Measurements from ENCODE around the gene UBE2R2. TPM values are rescaled to one million over a fixed set of nuclear protein-coding genes. Genes with fewer than 3 reads are reported as not detected.

Gene UBE2R2
- total RNA-seq, 2 experiments from 2014 or later = 22.7 to 24.5 TPM

DNA sequence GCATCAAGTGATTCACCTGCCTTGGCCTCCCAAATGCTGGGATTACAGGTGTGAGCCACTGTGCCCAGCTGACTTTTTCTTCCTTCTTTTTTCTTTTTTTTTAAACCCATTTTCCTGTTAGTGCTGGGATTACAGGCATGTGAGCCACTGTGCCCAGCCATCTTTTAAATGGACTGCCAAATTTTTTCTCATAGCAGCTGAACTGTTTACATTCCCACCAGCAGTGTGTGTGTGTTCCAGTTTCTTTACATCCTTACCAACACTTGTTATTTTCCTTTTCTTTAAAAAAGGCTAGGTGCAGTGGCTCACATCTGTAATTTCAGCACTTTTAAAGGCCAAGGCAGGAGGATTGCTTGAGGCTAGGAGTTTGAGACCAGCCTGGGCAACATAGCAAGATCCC, 76.9 kb downstream of the UBE2R2 start:
- no peaks in the 10 kb centered on the region for H3K27me3 ChIP-seq (ENCODE audit: control insufficient read depth in 1 of 2, insufficient read depth in 2 of 2, low read length in 2 of 2)
- ChIA-PET CTCF (interaction anchor here (0.5 to 1.1 kb wide), 2 partner anchors 9 to 84 kb away, joined by 3 read pairs; no protein-coding TSS in a partner anchor), POLR2A (interaction anchor here (1.3 kb wide), 1 partner anchor 9 kb away, joined by 4 read pairs; no protein-coding TSS in a partner anchor)
- no peak overlapping the region for H3K27ac Mint-ChIP-seq
- no peak overlapping the region for H3K27ac ChIP-seq (ENCODE audit: low read depth in 1 of 2, low read length in 2 of 2)
- H3K27me3 Mint-ChIP-seq = no peaks in the 10 kb centered on the region
- peaks cover 44% of the 10 kb centered on the region for H3K36me3 Mint-ChIP-seq (ENCODE audit: low read depth)
- TF ChIP-seq, protein P1, sequence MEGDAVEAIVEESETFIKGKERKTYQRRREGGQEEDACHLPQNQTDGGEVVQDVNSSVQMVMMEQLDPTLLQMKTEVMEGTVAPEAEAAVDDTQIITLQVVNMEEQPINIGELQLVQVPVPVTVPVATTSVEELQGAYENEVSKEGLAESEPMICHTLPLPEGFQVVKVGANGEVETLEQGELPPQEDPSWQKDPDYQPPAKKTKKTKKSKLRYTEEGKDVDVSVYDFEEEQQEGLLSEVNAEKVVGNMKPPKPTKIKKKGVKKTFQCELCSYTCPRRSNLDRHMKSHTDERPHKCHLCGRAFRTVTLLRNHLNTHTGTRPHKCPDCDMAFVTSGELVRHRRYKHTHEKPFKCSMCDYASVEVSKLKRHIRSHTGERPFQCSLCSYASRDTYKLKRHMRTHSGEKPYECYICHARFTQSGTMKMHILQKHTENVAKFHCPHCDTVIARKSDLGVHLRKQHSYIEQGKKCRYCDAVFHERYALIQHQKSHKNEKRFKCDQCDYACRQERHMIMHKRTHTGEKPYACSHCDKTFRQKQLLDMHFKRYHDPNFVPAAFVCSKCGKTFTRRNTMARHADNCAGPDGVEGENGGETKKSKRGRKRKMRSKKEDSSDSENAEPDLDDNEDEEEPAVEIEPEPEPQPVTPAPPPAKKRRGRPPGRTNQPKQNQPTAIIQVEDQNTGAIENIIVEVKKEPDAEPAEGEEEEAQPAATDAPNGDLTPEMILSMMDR (IDR thresholded peaks at IDR 0.05) = no peak
- H3K4me1 ChIP-seq (ENCODE audit: insufficient read depth, low read length) = no peaks in the 10 kb centered on the region
- intact Hi-C loops (cut with DNase I, micrococcal nuclease) = no loop called here
- H3K4me3 Mint-ChIP-seq = no peak overlapping the region
- no peak overlapping the region for H3K4me3 ChIP-seq (ENCODE audit: low read length)
- peaks cover 7% of the 10 kb centered on the region for H3K4me1 Mint-ChIP-seq (ENCODE audit: low read depth)
- no peak for ATAC-seq (ENCODE audit: poor library complexity)
- H3K9me3 ChIP-seq (ENCODE audit: control insufficient read depth in 1 of 2, insufficient read depth in 1 of 2, low read length in 2 of 2) = no peaks in the 10 kb centered on the region
- no peak for DNase-seq
- H3K36me3 ChIP-seq (ENCODE audit: insufficient read depth, low read length) = peaks cover 17% of the 10 kb centered on the region
- H3K9me3 Mint-ChIP-seq = no peaks in the 10 kb centered on the region

DNA sequence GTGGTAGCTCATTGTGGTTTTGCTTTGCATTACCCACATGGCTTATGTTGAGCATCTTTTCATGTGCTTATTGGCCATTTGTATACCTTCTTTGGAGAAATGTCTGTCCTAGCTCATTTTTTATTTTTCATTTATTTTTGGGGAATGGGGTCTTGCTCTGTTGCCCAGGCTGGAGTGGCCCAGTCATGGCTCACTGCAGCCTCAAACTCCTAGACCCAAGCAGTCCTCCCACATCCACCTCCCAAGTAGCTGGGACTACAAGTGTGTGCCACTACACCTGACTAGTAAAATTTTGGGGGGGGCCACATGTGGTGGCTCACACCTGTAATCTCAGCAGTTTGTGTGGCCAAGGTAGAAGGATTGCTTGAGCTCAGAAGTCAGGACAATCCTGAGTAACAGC, 77.4 kb downstream of the UBE2R2 start:
- CTCF ChIA-PET = interaction anchor here (0.5 to 1.1 kb wide), 2 partner anchors 9 to 83 kb away, joined by 3 read pairs; no protein-coding TSS in a partner anchor
- Mint-ChIP-seq H3K9me3 (no peaks in the 10 kb centered on the region), H3K27me3 (no peaks in the 10 kb centered on the region), H3K27ac (no peak overlapping the region), H3K36me3 (ENCODE audit: low read depth) (peaks cover 48% of the 10 kb centered on the region), H3K4me3 (no peak overlapping the region), H3K4me1 (ENCODE audit: low read depth) (peaks cover 7% of the 10 kb centered on the region)
- no peak overlapping the region for H3K27ac ChIP-seq (ENCODE audit: low read depth in 1 of 2, low read length in 2 of 2)
- no peaks in the 10 kb centered on the region for H3K4me1 ChIP-seq (ENCODE audit: insufficient read depth, low read length)
- POLR2A ChIA-PET = interaction anchor here (1.3 kb wide), 1 partner anchor 9 kb away, joined by 4 read pairs; no protein-coding TSS in a partner anchor
- H3K9me3 ChIP-seq (ENCODE audit: control insufficient read depth in 1 of 2, insufficient read depth in 1 of 2, low read length in 2 of 2) = no peaks in the 10 kb centered on the region
- H3K36me3 ChIP-seq (ENCODE audit: insufficient read depth, low read length) = peaks cover 17% of the 10 kb centered on the region
- ATAC-seq (ENCODE audit: poor library complexity) (no peak), DNase-seq (no peak)
- intact Hi-C loops (cut with DNase I, micrococcal nuclease) = no loop called here
- H3K27me3 ChIP-seq (ENCODE audit: control insufficient read depth in 1 of 2, insufficient read depth in 2 of 2, low read length in 2 of 2) = no peaks in the 10 kb centered on the region
- H3K4me3 ChIP-seq (ENCODE audit: low read length) = no peak overlapping the region
- TF ChIP-seq, protein P1 (IDR thresholded peaks at IDR 0.05) = no peak

DNA sequence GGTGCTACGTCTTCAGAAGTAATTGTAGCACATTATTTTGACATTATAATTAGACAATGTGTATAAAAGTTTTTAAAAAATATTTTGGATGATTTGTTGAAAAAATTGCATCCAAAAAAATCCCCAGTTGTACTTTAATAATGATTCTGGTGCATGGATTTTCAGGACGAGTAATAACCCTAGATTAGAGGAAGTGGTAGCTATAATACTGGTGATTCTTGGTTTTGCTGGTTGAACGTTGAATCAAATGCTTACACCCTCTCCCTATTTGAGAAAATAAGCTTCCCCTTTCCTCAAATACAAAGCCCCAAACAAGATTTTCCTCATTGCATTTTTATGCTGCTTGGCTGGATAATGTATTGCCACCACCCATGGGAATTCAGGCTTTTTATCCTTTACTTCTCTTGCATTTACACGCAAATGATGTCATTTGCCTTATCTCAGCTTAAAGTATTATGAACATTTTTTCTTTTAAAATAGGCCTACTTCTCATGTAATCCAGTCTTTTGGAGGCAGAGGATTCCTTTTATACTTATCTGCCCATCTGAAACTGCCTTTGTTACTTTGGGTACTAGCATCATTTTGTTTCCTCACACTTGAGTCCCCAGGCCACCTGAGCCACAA, 86.3 kb downstream of the UBE2R2 start:
- Mint-ChIP-seq H3K4me1 (ENCODE audit: low read depth) (peaks cover 25% of the 10 kb centered on the region), H3K27ac (no peak overlapping the region), H3K4me3 (no peak overlapping the region), H3K27me3 (no peaks in the 10 kb centered on the region), H3K36me3 (ENCODE audit: low read depth) (peaks cover 65% of the 10 kb centered on the region), H3K9me3 (no peaks in the 10 kb centered on the region)
- Histone ChIP-seq H3K27me3 (ENCODE audit: control insufficient read depth in 1 of 2, insufficient read depth in 2 of 2, low read length in 2 of 2) (no peaks in the 10 kb centered on the region), H3K4me1 (ENCODE audit: insufficient read depth, low read length) (no peaks in the 10 kb centered on the region), H3K4me3 (ENCODE audit: low read length) (no peak overlapping the region), H3K9me3 (ENCODE audit: control insufficient read depth in 1 of 2, insufficient read depth in 1 of 2, low read length in 2 of 2) (no peaks in the 10 kb centered on the region), H3K27ac (ENCODE audit: low read depth in 1 of 2, low read length in 2 of 2) (no peak overlapping the region), H3K36me3 (ENCODE audit: insufficient read depth, low read length) (peaks cover 30% of the 10 kb centered on the region)
- POLR2A ChIA-PET = no interaction called here
- no peak for DNase-seq
- CTCF ChIA-PET = interaction anchor here (1.3 kb wide), 1 partner anchor 9 kb away, joined by 3 read pairs; no protein-coding TSS in a partner anchor
- intact Hi-C loops (cut with DNase I, micrococcal nuclease) = no loop called here
- ATAC-seq (ENCODE audit: poor library complexity) = no peak
- TF ChIP-seq, protein P1 (IDR thresholded peaks at IDR 0.05) = no peak

All from CD4-positive, alpha-beta T cell (primary cell).